SK-N-SH (cell line): ENCODE measurements around the gene DEPDC4.

Experiments used
- EZH2phosphoT487 ChIP-seq: fragments of 200-600 bp; sonication (generic); IDR thresholded peaks from 2 replicates; pipeline ENCODE4 v1.6.1; 2017; ENCODE audit warnings: low read depth, mixed run types, mild to moderate bottlenecking, antibody characterized with exemption, moderate library complexity, borderline replicate concordance
- NFIC ChIP-seq: IDR thresholded peaks from 2 replicates; pipeline ENCODE4 v1.4.0; 2012; ENCODE audit warnings: borderline replicate concordance
- NRF1 ChIP-seq: IDR thresholded peaks from 2 replicates; pipeline ENCODE4 v1.6.1; 2012; ENCODE audit warnings: low read depth, mild to moderate bottlenecking, low read length
- POLR2AphosphoS5 ChIP-seq: IDR thresholded peaks from 2 replicates; pipeline ENCODE4 v1.6.1; 2012; ENCODE audit warnings: low read depth, low read length
- RFX5 ChIP-seq: IDR thresholded peaks from 2 replicates; pipeline ENCODE4 v1.6.1; 2012; ENCODE audit warnings: mild to moderate bottlenecking, improper control_type of control experiment, low read length
- SIN3A ChIP-seq: IDR thresholded peaks from 2 replicates; pipeline ENCODE4 v1.6.1; 2012; ENCODE audit warnings: low read depth, mild to moderate bottlenecking, low read length, moderate library complexity, borderline replicate concordance
- YY1 ChIP-seq: IDR thresholded peaks from 2 replicates; pipeline ENCODE4 v1.4.0; 2012; ENCODE audit warnings: low read depth, mild to moderate bottlenecking
- TF ChIP-seq, protein P1 (sequence below): IDR thresholded peaks from 2 replicates; pipeline ENCODE4 v1.4.0; 2012; ENCODE audit warnings: low read depth
- TF ChIP-seq, protein P2 (sequence below): fragments of 200-600 bp; sonication (generic); IDR thresholded peaks from 2 replicates; pipeline ENCODE4 v1.6.1; 2017; ENCODE audit warnings: antibody characterized with exemption, mild to moderate bottlenecking, moderate library complexity
- TF ChIP-seq, protein P3 (sequence below): fragments of 150-350 bp; IDR thresholded peaks from 2 replicates; pipeline ENCODE4 v1.6.1; 2017; ENCODE audit warnings: antibody characterized with exemption, low read length, low read depth, borderline replicate concordance

DNA sequence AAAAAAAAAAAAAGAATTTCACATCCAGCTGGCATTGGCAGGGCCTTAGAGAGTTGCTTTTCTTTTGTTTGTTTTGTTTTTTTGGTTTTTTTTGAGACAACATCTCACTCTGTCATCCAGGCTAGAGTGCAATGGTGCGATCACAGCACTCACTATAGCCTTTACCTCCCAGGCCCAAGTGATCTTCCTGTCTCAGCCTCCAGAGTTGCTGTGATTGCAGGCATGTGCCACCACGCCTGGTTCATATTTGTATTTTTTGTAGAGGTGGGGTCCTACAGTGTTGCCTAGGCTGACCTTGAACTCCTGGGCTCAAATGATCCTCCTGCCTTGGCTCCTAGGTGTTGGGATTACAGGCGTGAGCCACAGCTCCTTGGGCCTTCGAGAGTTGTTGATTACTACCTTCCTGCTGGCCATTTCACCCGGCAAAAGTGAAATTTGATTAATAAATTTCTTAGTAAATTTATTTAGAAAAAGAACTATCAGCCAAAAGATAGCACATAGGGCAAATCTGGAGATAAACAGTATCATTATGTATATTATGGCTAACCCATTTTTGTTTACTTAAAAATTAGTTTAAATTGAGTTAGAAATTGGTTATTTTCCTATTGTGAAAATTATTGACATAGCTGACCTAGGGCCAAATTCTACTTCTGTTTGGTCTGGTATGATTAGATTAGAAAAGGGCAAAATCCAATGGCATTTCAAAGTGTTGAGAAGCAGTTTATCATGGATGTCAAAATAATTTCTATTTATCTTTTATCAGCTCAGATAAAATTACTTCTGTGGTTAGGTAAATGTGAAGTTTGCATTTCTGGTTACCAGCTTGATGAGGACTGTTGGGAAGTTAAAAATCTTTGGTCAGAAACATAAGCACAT lies 53.6 kb downstream of the DEPDC4 start:
- TF ChIP-seq, protein P1, sequence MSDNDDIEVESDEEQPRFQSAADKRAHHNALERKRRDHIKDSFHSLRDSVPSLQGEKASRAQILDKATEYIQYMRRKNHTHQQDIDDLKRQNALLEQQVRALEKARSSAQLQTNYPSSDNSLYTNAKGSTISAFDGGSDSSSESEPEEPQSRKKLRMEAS = no peak
- TF ChIP-seq YY1 (no peak), POLR2AphosphoS5 (no peak), RFX5 (no peak), NFIC (no peak), EZH2phosphoT487 (no peak), SIN3A (no peak), NRF1 (no peak)
- TF ChIP-seq, protein P2, sequence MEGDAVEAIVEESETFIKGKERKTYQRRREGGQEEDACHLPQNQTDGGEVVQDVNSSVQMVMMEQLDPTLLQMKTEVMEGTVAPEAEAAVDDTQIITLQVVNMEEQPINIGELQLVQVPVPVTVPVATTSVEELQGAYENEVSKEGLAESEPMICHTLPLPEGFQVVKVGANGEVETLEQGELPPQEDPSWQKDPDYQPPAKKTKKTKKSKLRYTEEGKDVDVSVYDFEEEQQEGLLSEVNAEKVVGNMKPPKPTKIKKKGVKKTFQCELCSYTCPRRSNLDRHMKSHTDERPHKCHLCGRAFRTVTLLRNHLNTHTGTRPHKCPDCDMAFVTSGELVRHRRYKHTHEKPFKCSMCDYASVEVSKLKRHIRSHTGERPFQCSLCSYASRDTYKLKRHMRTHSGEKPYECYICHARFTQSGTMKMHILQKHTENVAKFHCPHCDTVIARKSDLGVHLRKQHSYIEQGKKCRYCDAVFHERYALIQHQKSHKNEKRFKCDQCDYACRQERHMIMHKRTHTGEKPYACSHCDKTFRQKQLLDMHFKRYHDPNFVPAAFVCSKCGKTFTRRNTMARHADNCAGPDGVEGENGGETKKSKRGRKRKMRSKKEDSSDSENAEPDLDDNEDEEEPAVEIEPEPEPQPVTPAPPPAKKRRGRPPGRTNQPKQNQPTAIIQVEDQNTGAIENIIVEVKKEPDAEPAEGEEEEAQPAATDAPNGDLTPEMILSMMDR = no peak
- TF ChIP-seq, protein P3, sequence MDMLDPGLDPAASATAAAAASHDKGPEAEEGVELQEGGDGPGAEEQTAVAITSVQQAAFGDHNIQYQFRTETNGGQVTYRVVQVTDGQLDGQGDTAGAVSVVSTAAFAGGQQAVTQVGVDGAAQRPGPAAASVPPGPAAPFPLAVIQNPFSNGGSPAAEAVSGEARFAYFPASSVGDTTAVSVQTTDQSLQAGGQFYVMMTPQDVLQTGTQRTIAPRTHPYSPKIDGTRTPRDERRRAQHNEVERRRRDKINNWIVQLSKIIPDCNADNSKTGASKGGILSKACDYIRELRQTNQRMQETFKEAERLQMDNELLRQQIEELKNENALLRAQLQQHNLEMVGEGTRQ = no peak
